Mucosa of descending colon (tissue), 3 donors: ENCODE results near the gene ATOH7. TPM values are rescaled to one million over a fixed set of nuclear protein-coding genes. Genes with fewer than 3 reads are reported as not detected.
"Not testable (repeated sequence)": the region's sequence is repeated elsewhere in the genome, so short reads cannot be mapped to it uniquely, and the experiment has no call there.

Source experiments
- ATAC-seq: fragments of 200-7000 bp; cut with Tn5 transposase; one replicate; pipeline ENCODE4 v1.9.1; 2020; ENCODE audit warnings: mild to moderate bottlenecking, moderate library complexity
- DNase-seq, 3 donors: peaks; one replicate each; pipeline ENCODE4 v3.0.0-alpha.2; 2020
- H3K36me3 ChIP-seq: fragments of 200-600 bp; one replicate; pipeline ENCODE4 v1.8.0; 2021; ENCODE audit warnings: low read depth, mild to moderate bottlenecking
- H3K4me1 ChIP-seq: fragments of 200-600 bp; one replicate; pipeline ENCODE4 v1.8.0; 2021; ENCODE audit warnings: low read depth, mild to moderate bottlenecking
- H3K4me3 ChIP-seq: fragments of 200-600 bp; one replicate; pipeline ENCODE4 v1.8.0; 2021; ENCODE audit warnings: mild to moderate bottlenecking
- H3K9me3 ChIP-seq: fragments of 200-600 bp; one replicate; pipeline ENCODE4 v1.8.0; 2021; ENCODE audit warnings: mild to moderate bottlenecking
- CTCF ChIP-seq: fragments of 200-600 bp; IDR thresholded peaks from one replicate; pipeline ENCODE4 v1.8.0; 2022; ENCODE audit warnings: antibody characterized with exemption, mild to moderate bottlenecking
- intact Hi-C, 2 donors: fragments of 100-400 bp; cut with DNase I in 1 of 2; cut with micrococcal nuclease in 1 of 2; formaldehyde crosslinking; loops; one replicate each; pipeline versions ENCODE4 v1.11.0 to v1.11.1; 2022; cut with DNase I, micrococcal nuclease
- total RNA-seq, 3 donors: library from RNA; stranded (reverse); fragmentation: NEBNext Ultra II Directional in 2 of 3; extraction: Animal tissue kit (Norgen Biotek cat#: 25700) in 2 of 3; gene quantifications; one replicate each; pipeline versions ENCODE4 v1.2.1 to v1.2.4, GENCODE V29; 2021 to 2023
- donor health status: DM: no; HTN: no; CAD: no; lungs with moderate emphysema.
- donor health status: DM: no; HTN: no; CAD: no.
- donor health status: DM: no; HTN: yes; CAD: no.

Gene ATOH7
- total RNA-seq, 3 donors from 2014 or later = 0.19 to 0.53 TPM; not detected in 1

DNA sequence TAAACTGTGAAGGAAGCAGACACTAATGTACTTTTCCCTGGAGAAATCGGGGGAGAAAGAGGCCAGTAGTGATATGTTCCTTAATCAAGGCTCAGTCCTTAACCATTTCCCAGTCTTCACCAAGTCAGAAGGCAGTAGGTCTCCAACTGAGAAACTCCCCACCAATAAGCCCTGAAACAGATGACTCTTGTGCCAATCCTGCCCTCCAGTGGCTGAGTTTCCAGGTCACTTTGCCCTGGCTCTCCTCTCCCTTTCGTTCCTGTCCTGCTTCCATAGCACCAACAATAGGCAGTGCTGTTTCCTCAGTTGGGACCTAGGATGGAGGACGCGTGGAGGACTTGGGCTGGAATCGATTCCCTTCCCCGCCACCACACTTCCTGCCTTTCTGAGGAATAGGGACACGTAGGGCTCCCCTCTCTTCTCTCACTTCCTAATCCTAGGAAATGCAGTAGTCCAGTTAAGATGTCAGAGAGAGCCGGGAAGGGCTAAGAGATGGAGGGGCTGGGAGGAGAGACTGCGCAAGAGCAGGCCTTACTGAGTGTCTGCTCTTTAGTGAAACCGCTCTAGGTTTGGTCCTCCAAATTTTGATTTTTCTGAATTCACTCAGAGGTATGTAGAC is 23.4 kb downstream of the ATOH7 start:
- no peak overlapping the region for H3K4me3 ChIP-seq
- TF ChIP-seq CTCF = peak; percentile 30
- peak in 2 of 3 donors; percentile 67 to 83 for DNase-seq
- intact Hi-C loops = no loop called here
- ATAC-seq = peak; percentile 93
- no peaks in the 10 kb centered on the region for H3K36me3 ChIP-seq
- H3K9me3 ChIP-seq = no peaks in the 10 kb centered on the region
- H3K4me1 ChIP-seq = no peaks in the 10 kb centered on the region

DNA sequence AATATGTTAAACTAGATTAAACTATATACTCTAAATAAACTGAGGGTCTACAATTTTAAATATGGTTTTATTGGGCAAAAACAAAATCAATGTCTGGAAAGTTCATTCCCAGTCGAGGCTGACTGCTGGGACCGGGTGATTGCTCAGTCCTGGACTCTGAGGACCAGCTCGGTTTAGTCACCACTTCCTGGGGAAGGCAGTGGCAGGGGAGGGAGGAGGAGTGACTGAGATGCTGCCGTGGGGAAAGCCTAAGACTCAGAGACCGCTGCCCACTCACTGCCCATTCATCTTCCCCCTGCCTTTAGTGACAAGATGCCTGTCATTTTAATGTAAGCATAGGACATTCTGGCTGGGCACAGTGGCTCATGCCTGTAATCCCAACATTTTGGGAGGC is 29.0 kb downstream of the ATOH7 start:
- TF ChIP-seq CTCF = no peak
- Histone ChIP-seq H3K4me3 (no peak overlapping the region), H3K4me1 (no peaks in the 10 kb centered on the region), H3K36me3 (no peaks in the 10 kb centered on the region), H3K9me3 (no peaks in the 10 kb centered on the region)
- DNase-seq = no peak
- peak; percentile 40 for ATAC-seq
- intact Hi-C loops = no loop called here

- no peak overlapping the region for H3K4me3 ChIP-seq
- peak; percentile 33 for ATAC-seq
- no peaks in the 10 kb centered on the region for H3K4me1 ChIP-seq
Observed at GRCh38 chr10:68196701-68197100, 35.2 kb downstream of the ATOH7 start.

DNA sequence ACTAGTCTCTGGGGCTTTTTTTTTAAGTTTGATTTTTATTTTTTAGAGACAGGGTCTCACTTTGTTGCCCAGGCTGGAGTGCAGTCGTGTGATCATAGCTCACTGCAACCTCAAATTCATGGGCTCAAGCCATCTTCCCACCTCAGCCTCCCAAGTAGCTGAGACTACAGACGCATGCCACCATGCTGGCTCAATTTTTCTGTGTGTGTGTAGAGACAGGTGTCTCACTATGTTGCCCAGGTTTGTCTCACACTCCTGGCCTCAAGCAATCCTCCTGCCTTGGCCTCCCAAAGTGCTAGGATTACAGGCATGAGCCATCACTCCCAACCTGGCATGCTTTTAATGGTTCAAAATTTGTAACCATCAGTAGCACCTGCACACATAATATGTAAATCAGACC is 36.1 kb downstream of the ATOH7 start:
- H3K4me1 ChIP-seq, ATAC-seq, H3K36me3 ChIP-seq, H3K4me3 ChIP-seq, DNase-seq, H3K9me3 ChIP-seq, intact Hi-C loops: not testable (repeated sequence)

More at GRCh38 chr10:68196701-68197100, 35.2 kb downstream of the ATOH7 start:
- Histone ChIP-seq H3K36me3 (no peaks in the 10 kb centered on the region), H3K9me3 (no peaks in the 10 kb centered on the region)
- DNase-seq = no peak
- intact Hi-C loops = no loop called here
- TF ChIP-seq CTCF = no peak

DNA sequence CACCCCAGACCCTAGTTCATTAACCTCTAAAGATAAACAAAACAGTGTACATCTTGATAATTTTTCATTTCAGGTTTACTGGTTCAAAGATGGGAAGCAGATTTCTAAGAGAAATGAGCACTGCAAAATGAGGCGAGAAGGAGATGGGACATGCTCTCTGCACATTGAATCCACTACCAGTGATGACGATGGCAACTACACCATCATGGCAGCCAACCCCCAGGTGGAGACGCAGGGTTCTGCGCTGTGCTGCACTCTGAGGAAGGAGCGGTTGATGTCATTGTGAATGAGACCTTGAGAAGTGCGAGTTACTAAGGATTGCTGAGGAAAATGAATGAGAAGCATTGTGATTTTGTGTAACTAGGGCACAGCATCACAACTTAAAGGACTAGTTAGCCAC is 37.6 kb downstream of the ATOH7 start:
- Histone ChIP-seq H3K9me3 (no peaks in the 10 kb centered on the region), H3K4me1 (no peaks in the 10 kb centered on the region), H3K4me3 (no peak overlapping the region), H3K36me3 (no peaks in the 10 kb centered on the region)
- DNase-seq (no peak), ATAC-seq (no peak)
- intact Hi-C loops = no loop called here
- no peak for TF ChIP-seq CTCF

- H3K4me1 ChIP-seq = no peaks in the 10 kb centered on the region
- H3K36me3 ChIP-seq = no peaks in the 10 kb centered on the region
- H3K9me3 ChIP-seq = no peaks in the 10 kb centered on the region
- no peak for TF ChIP-seq CTCF
- intact Hi-C loops = no loop called here
- ATAC-seq (no peak), DNase-seq (no peak)
- no peak overlapping the region for H3K4me3 ChIP-seq
Observed at GRCh38 chr10:68192113-68192512, 39.8 kb downstream of the ATOH7 start.
